ENCODE measurements around the gene SLC26A9. TPM values are rescaled to one million over a fixed set of nuclear protein-coding genes. Genes with fewer than 3 reads are reported as not detected.

The SLC26A9 gene
- total RNA-seq, 2 donors from 2014 or later, result not detected

- peaks cover 14% of the 10 kb centered on the region for H3K36me3 Mint-ChIP-seq (ENCODE audit: low read depth)
- no peak overlapping the region for H3K4me3 Mint-ChIP-seq
- H3K9me3 ChIP-seq (ENCODE audit: control insufficient read depth, low read length, poor library complexity, severe bottlenecking), result no peaks in the 10 kb centered on the region
- ATAC-seq (no peak), DNase-seq (no peak)
- H3K4me1 Mint-ChIP-seq, result peaks cover 11% of the 10 kb centered on the region
- H3K27ac Mint-ChIP-seq, result no peak overlapping the region
- peaks cover 82% of the 10 kb centered on the region for H3K27me3 Mint-ChIP-seq
Measured at GRCh38 chr1:205934788-205935187, 8.5 kb downstream of the SLC26A9 start.

- ATAC-seq, result no peak
- Mint-ChIP-seq H3K4me3 (no peak overlapping the region), H3K27ac (no peak overlapping the region), H3K4me1 (peaks cover 8% of the 10 kb centered on the region), H3K36me3 (ENCODE audit: low read depth) (peaks cover 14% of the 10 kb centered on the region), H3K27me3 (peaks cover 76% of the 10 kb centered on the region)
- no peak for DNase-seq
- H3K9me3 ChIP-seq (ENCODE audit: control insufficient read depth, low read length, poor library complexity, severe bottlenecking), result no peaks in the 10 kb centered on the region
Measured at GRCh38 chr1:205933671-205934618, 9.3 kb downstream of the SLC26A9 start.

GRCh38 chr1:205932776-205933175, 10.5 kb downstream of the SLC26A9 start:
- peaks cover 9% of the 10 kb centered on the region for H3K36me3 Mint-ChIP-seq (ENCODE audit: low read depth)
- no peak overlapping the region for H3K4me3 Mint-ChIP-seq
- DNase-seq (no peak), ATAC-seq (no peak)
- peaks cover 8% of the 10 kb centered on the region for H3K4me1 Mint-ChIP-seq
- H3K27ac Mint-ChIP-seq, result no peak overlapping the region
- H3K9me3 ChIP-seq (ENCODE audit: control insufficient read depth, low read length, poor library complexity, severe bottlenecking), result no peaks in the 10 kb centered on the region
- H3K27me3 Mint-ChIP-seq, result peaks cover 70% of the 10 kb centered on the region

- H3K9me3 ChIP-seq (ENCODE audit: control insufficient read depth, low read length, poor library complexity, severe bottlenecking), result no peaks in the 10 kb centered on the region
- Mint-ChIP-seq H3K4me1 (peaks cover 8% of the 10 kb centered on the region), H3K36me3 (ENCODE audit: low read depth) (peaks cover 9% of the 10 kb centered on the region), H3K27me3 (peaks cover 61% of the 10 kb centered on the region), H3K27ac (no peak overlapping the region), H3K4me3 (no peak overlapping the region)
- no peak for DNase-seq
- no peak for ATAC-seq
Measured at GRCh38 chr1:205930799-205931281, 12.4 kb downstream of the SLC26A9 start.

- ATAC-seq, result no peak
Measured at GRCh38 chr1:205930195-205930577, 13.1 kb downstream of the SLC26A9 start.

GRCh38 chr1:205929496-205930194, 13.6 kb downstream of the SLC26A9 start:
- H3K27ac Mint-ChIP-seq, result no peak overlapping the region
- DNase-seq (no peak), ATAC-seq (no peak)
- H3K4me3 Mint-ChIP-seq, result no peak overlapping the region
- peaks cover 9% of the 10 kb centered on the region for H3K36me3 Mint-ChIP-seq (ENCODE audit: low read depth)
- peaks cover 58% of the 10 kb centered on the region for H3K27me3 Mint-ChIP-seq
- H3K4me1 Mint-ChIP-seq, result peaks cover 8% of the 10 kb centered on the region
- no peaks in the 10 kb centered on the region for H3K9me3 ChIP-seq (ENCODE audit: control insufficient read depth, low read length, poor library complexity, severe bottlenecking)

More at GRCh38 chr1:205930195-205930577, 13.1 kb downstream of the SLC26A9 start:
- Mint-ChIP-seq H3K27me3 (peaks cover 58% of the 10 kb centered on the region), H3K4me3 (no peak overlapping the region), H3K27ac (no peak overlapping the region), H3K4me1 (peaks cover 8% of the 10 kb centered on the region), H3K36me3 (ENCODE audit: low read depth) (peaks cover 9% of the 10 kb centered on the region)
- no peaks in the 10 kb centered on the region for H3K9me3 ChIP-seq (ENCODE audit: control insufficient read depth, low read length, poor library complexity, severe bottlenecking)
- DNase-seq, result no peak

GRCh38 chr1:205928317-205928716, 14.9 kb downstream of the SLC26A9 start:
- no peaks in the 10 kb centered on the region for H3K9me3 ChIP-seq (ENCODE audit: control insufficient read depth, low read length, poor library complexity, severe bottlenecking)
- no peak overlapping the region for H3K4me3 Mint-ChIP-seq
- DNase-seq (no peak), ATAC-seq (no peak)
- peaks cover 8% of the 10 kb centered on the region for H3K4me1 Mint-ChIP-seq
- H3K27ac Mint-ChIP-seq, result no peak overlapping the region
- peaks cover 49% of the 10 kb centered on the region for H3K27me3 Mint-ChIP-seq
- peaks cover 7% of the 10 kb centered on the region for H3K36me3 Mint-ChIP-seq (ENCODE audit: low read depth)

- Mint-ChIP-seq H3K27ac (no peak overlapping the region), H3K4me1 (peaks cover 8% of the 10 kb centered on the region), H3K27me3 (peaks cover 46% of the 10 kb centered on the region), H3K36me3 (ENCODE audit: low read depth) (peaks cover 5% of the 10 kb centered on the region), H3K4me3 (no peak overlapping the region)
- no peaks in the 10 kb centered on the region for H3K9me3 ChIP-seq (ENCODE audit: control insufficient read depth, low read length, poor library complexity, severe bottlenecking)
- ATAC-seq, result no peak
- no peak for DNase-seq
Measured at GRCh38 chr1:205927676-205928075, 15.6 kb downstream of the SLC26A9 start.

GRCh38 chr1:205927247-205927646, 16.0 kb downstream of the SLC26A9 start:
- H3K36me3 Mint-ChIP-seq (ENCODE audit: low read depth), result peaks cover 2% of the 10 kb centered on the region
- no peaks in the 10 kb centered on the region for H3K9me3 ChIP-seq (ENCODE audit: control insufficient read depth, low read length, poor library complexity, severe bottlenecking)
- no peak for DNase-seq
- ATAC-seq, result no peak
- peaks cover 42% of the 10 kb centered on the region for H3K27me3 Mint-ChIP-seq
- no peak overlapping the region for H3K4me3 Mint-ChIP-seq
- no peak overlapping the region for H3K27ac Mint-ChIP-seq
- H3K4me1 Mint-ChIP-seq, result peaks cover 8% of the 10 kb centered on the region

- Mint-ChIP-seq H3K4me3 (no peak overlapping the region), H3K36me3 (ENCODE audit: low read depth) (no peaks in the 10 kb centered on the region), H3K4me1 (peaks cover 8% of the 10 kb centered on the region), H3K27ac (no peak overlapping the region), H3K27me3 (peaks cover 37% of the 10 kb centered on the region)
- ATAC-seq (no peak), DNase-seq (no peak)
- no peaks in the 10 kb centered on the region for H3K9me3 ChIP-seq (ENCODE audit: control insufficient read depth, low read length, poor library complexity, severe bottlenecking)
Measured at GRCh38 chr1:205926636-205927035, 16.6 kb downstream of the SLC26A9 start.

GRCh38 chr1:205926213-205926612, 17.0 kb downstream of the SLC26A9 start:
- no peaks in the 10 kb centered on the region for H3K9me3 ChIP-seq (ENCODE audit: control insufficient read depth, low read length, poor library complexity, severe bottlenecking)
- Mint-ChIP-seq H3K4me1 (peaks cover 8% of the 10 kb centered on the region), H3K27me3 (peaks cover 37% of the 10 kb centered on the region), H3K36me3 (ENCODE audit: low read depth) (no peaks in the 10 kb centered on the region), H3K27ac (no peak overlapping the region), H3K4me3 (no peak overlapping the region)
- ATAC-seq, result no peak
- DNase-seq, result no peak

GRCh38 chr1:205925736-205926135, 17.5 kb downstream of the SLC26A9 start:
- Mint-ChIP-seq H3K4me3 (no peak overlapping the region), H3K27me3 (peaks cover 37% of the 10 kb centered on the region), H3K4me1 (peaks cover 6% of the 10 kb centered on the region), H3K27ac (no peak overlapping the region), H3K36me3 (ENCODE audit: low read depth) (no peaks in the 10 kb centered on the region)
- DNase-seq (no peak), ATAC-seq (no peak)
- no peaks in the 10 kb centered on the region for H3K9me3 ChIP-seq (ENCODE audit: control insufficient read depth, low read length, poor library complexity, severe bottlenecking)

GRCh38 chr1:205924460-205924790, 18.8 kb downstream of the SLC26A9 start:
- H3K4me3 Mint-ChIP-seq, result no peak overlapping the region
- DNase-seq (no peak), ATAC-seq (no peak)
- peaks cover 29% of the 10 kb centered on the region for H3K27me3 Mint-ChIP-seq
- no peak overlapping the region for H3K27ac Mint-ChIP-seq
- no peaks in the 10 kb centered on the region for H3K9me3 ChIP-seq (ENCODE audit: control insufficient read depth, low read length, poor library complexity, severe bottlenecking)
- H3K36me3 Mint-ChIP-seq (ENCODE audit: low read depth), result no peaks in the 10 kb centered on the region
- no peaks in the 10 kb centered on the region for H3K4me1 Mint-ChIP-seq

All from T-helper 17 cell (primary cell).